Retinal pigment epithelial cell (primary cell): ENCODE measurements around the gene UBTF.

ENCODE experiments used
- DNase-seq: peaks from one replicate; pipeline ENCODE4 v3.0.0-alpha.2; 2010; ENCODE audit warnings: low read depth
- H3K4me3 ChIP-seq: 2 replicates; pipeline ENCODE4 v1.5.1; 2011; ENCODE audit warnings: mild to moderate bottlenecking, low read length, control low read depth, moderate library complexity
- CTCF ChIP-seq: conservative IDR thresholded peaks from 2 replicates; pipeline ENCODE4 v1.5.1; 2011; ENCODE audit warnings: low read depth, low read length, control low read depth, inconsistent platforms

The UBTF gene

GRCh38 chr17:44193326-44194084 is 26.0 kb downstream of the UBTF start:
- DNase-seq = no peak
- H3K4me3 ChIP-seq = no peak overlapping the region
- TF ChIP-seq CTCF = no peak

GRCh38 chr17:44192750-44193149 is 26.7 kb downstream of the UBTF start:
- no peak overlapping the region for H3K4me3 ChIP-seq
- no peak for TF ChIP-seq CTCF
- no peak for DNase-seq

- no peak overlapping the region for H3K4me3 ChIP-seq
- DNase-seq = no peak
Measured at GRCh38 chr17:44191941-44192496, 27.5 kb downstream of the UBTF start.

GRCh38 chr17:44191369-44191768 is 28.1 kb downstream of the UBTF start:
- no peak for TF ChIP-seq CTCF
- no peak for DNase-seq
- no peak overlapping the region for H3K4me3 ChIP-seq

More at GRCh38 chr17:44191941-44192496, 27.5 kb downstream of the UBTF start:
- TF ChIP-seq CTCF = no peak

GRCh38 chr17:44190481-44190880 is 29.0 kb downstream of the UBTF start:
- DNase-seq = no peak
- no peak overlapping the region for H3K4me3 ChIP-seq
- no peak for TF ChIP-seq CTCF

- TF ChIP-seq CTCF = no peak
- no peak overlapping the region for H3K4me3 ChIP-seq
- no peak for DNase-seq
Measured at GRCh38 chr17:44188576-44189403, 30.7 kb downstream of the UBTF start.
